ENCODE results near the gene CDHR2. TPM values are rescaled to one million over a fixed set of nuclear protein-coding genes. Genes with fewer than 3 reads are reported as not detected.

CDHR2 gene
- total RNA-seq, 6 experiments from 2014 or later = not detected

- Mint-ChIP-seq H3K27me3 (ENCODE audit: insufficient read depth) (peaks cover 1% of the 10 kb centered on the region), H3K4me3 (no peak overlapping the region), H3K9me3 (no peaks in the 10 kb centered on the region), H3K36me3 (ENCODE audit: low read depth) (no peaks in the 10 kb centered on the region), H3K4me1 (ENCODE audit: low read depth) (0 out of 2 replicates have a peak, but pooled peaks cover 4% of the 10 kb centered on the region), H3K27ac (no peak overlapping the region)
- TF ChIP-seq CTCF (IDR thresholded peaks at IDR 0.05) = no peak
- no peak for DNase-seq
Measured at GRCh38 chr5:176525677-176526076, 23.5 kb upstream of the CDHR2 start.

- H3K27me3 Mint-ChIP-seq (ENCODE audit: insufficient read depth) = no peaks in the 10 kb centered on the region
- no peaks in the 10 kb centered on the region for H3K36me3 Mint-ChIP-seq (ENCODE audit: low read depth)
- no peaks in the 10 kb centered on the region for H3K9me3 Mint-ChIP-seq
- no peak for DNase-seq
- no peak overlapping the region for H3K4me3 Mint-ChIP-seq
- no peak for TF ChIP-seq CTCF (IDR thresholded peaks at IDR 0.05)
- 0 out of 2 replicates have a peak, but pooled peaks cover 4% of the 10 kb centered on the region for H3K4me1 Mint-ChIP-seq (ENCODE audit: low read depth)
- no peak overlapping the region for H3K27ac Mint-ChIP-seq
Measured at GRCh38 chr5:176526462-176526861, 22.7 kb upstream of the CDHR2 start.

- H3K36me3 Mint-ChIP-seq (ENCODE audit: low read depth) = no peaks in the 10 kb centered on the region
- H3K27ac Mint-ChIP-seq = no peak overlapping the region
- no peak overlapping the region for H3K4me3 Mint-ChIP-seq
- TF ChIP-seq CTCF (IDR thresholded peaks at IDR 0.05) = no peak
- H3K27me3 Mint-ChIP-seq (ENCODE audit: insufficient read depth) = no peaks in the 10 kb centered on the region
- DNase-seq = no peak
- H3K9me3 Mint-ChIP-seq = no peaks in the 10 kb centered on the region
- H3K4me1 Mint-ChIP-seq (ENCODE audit: low read depth) = 0 out of 2 replicates have a peak, but pooled peaks cover 4% of the 10 kb centered on the region
Measured at GRCh38 chr5:176527246-176528222, 21.6 kb upstream of the CDHR2 start.

GRCh38 chr5:176528301-176528700, 20.8 kb upstream of the CDHR2 start:
- TF ChIP-seq CTCF (IDR thresholded peaks at IDR 0.05) = no peak
- Mint-ChIP-seq H3K4me1 (ENCODE audit: low read depth) (peaks cover 2% of the 10 kb centered on the region; the same call in 1 of the 2 replicates), H3K36me3 (ENCODE audit: low read depth) (no peaks in the 10 kb centered on the region), H3K9me3 (no peaks in the 10 kb centered on the region), H3K27me3 (ENCODE audit: insufficient read depth) (no peaks in the 10 kb centered on the region), H3K27ac (no peak overlapping the region), H3K4me3 (no peak overlapping the region)
- no peak for DNase-seq

GRCh38 chr5:176528761-176529115, 20.4 kb upstream of the CDHR2 start:
- Mint-ChIP-seq H3K27ac (no peak overlapping the region), H3K4me1 (ENCODE audit: low read depth) (peaks cover 6% of the 10 kb centered on the region; the same call in 1 of the 2 replicates), H3K36me3 (ENCODE audit: low read depth) (no peaks in the 10 kb centered on the region), H3K9me3 (no peaks in the 10 kb centered on the region), H3K27me3 (ENCODE audit: insufficient read depth) (no peaks in the 10 kb centered on the region), H3K4me3 (no peak overlapping the region)
- TF ChIP-seq CTCF (IDR thresholded peaks at IDR 0.05) = no peak
- no peak for DNase-seq
